Activated CD4-positive, alpha-beta T cell treated with anti-CD3 and anti-CD28 coated beads for 36 hours (primary cell): ENCODE results near the gene RNU1-1. TPM values are rescaled to one million over a fixed set of nuclear protein-coding genes. Genes with fewer than 3 reads are reported as not detected.
"Not testable (repeated sequence)": the region's sequence is repeated elsewhere in the genome, so short reads cannot be mapped to it uniquely, and the experiment has no call there.

ENCODE experiments used
- ATAC-seq: fragments of 200-7000 bp; cut with Tn5 transposase; one replicate; pipeline ENCODE4 v1.10.0; 2021; ENCODE audit warnings: mild to moderate bottlenecking, moderate library complexity
- CTCF ChIA-PET: fragments of 350-600 bp; sonication (Branson Sonifier 250); formaldehyde crosslinking; loops from one replicate; lab custom pipeline; 2021; ENCODE audit warnings: antibody characterized with exemption; lab: Charles Lee
- POLR2A ChIA-PET: fragments of 350-600 bp; sonication (Branson Sonifier 250); formaldehyde crosslinking; loops from one replicate; lab custom pipeline; 2021; ENCODE audit warnings: antibody characterized with exemption, inconsistent platforms; lab: Charles Lee
- DNase-seq: peaks from one replicate; pipeline ENCODE4 v3.0.0-alpha.2; 2020
- H3K27ac Mint-ChIP-seq: one replicate; pipeline ENCODE4 v1.8.0; 2021; ENCODE audit warnings: mixed read lengths
- H3K27me3 Mint-ChIP-seq: one replicate; pipeline ENCODE4 v1.8.0; 2021; ENCODE audit warnings: mixed read lengths
- H3K36me3 Mint-ChIP-seq: one replicate; pipeline ENCODE4 v1.8.0; 2021; ENCODE audit warnings: low read depth, mixed read lengths
- H3K4me1 Mint-ChIP-seq: one replicate; pipeline ENCODE4 v1.8.0; 2021; ENCODE audit warnings: mixed read lengths
- H3K4me3 Mint-ChIP-seq: one replicate; pipeline ENCODE4 v1.8.0; 2021; ENCODE audit warnings: mild to moderate bottlenecking, moderate library complexity, mixed read lengths
- H3K9me3 Mint-ChIP-seq: one replicate; pipeline ENCODE4 v1.8.0; 2021; ENCODE audit warnings: low read depth, mixed read lengths
- intact Hi-C, 2 experiments: fragments of 100-400 bp; cut with DNase I in 1 of 2; cut with micrococcal nuclease in 1 of 2; formaldehyde crosslinking; loops; one replicate each; pipeline versions ENCODE4 v1.14.2 to v1.15.1; 2022 to 2024; cut with DNase I, micrococcal nuclease
- total RNA-seq, 2 experiments: library from RNA; stranded (reverse); gene quantifications; one replicate each; pipeline ENCODE4 v1.2.3, GENCODE V29; 2021

The RNU1-1 gene
- total RNA-seq, 2 experiments from 2014 or later, result 1,573 to 2,291 TPM

GRCh38 chr1:16489195-16489880 is 24.7 kb downstream of the RNU1-1 start:
- POLR2A ChIA-PET, ATAC-seq, H3K27me3 Mint-ChIP-seq, DNase-seq, H3K4me1 Mint-ChIP-seq, H3K4me3 Mint-ChIP-seq, H3K27ac Mint-ChIP-seq, H3K36me3 Mint-ChIP-seq, intact Hi-C loops, CTCF ChIA-PET, H3K9me3 Mint-ChIP-seq: not testable (repeated sequence)

- H3K9me3 Mint-ChIP-seq, intact Hi-C loops, H3K4me3 Mint-ChIP-seq, H3K4me1 Mint-ChIP-seq, H3K27me3 Mint-ChIP-seq, H3K27ac Mint-ChIP-seq, ATAC-seq, POLR2A ChIA-PET, CTCF ChIA-PET, DNase-seq, H3K36me3 Mint-ChIP-seq: not testable (repeated sequence)
Measured at GRCh38 chr1:16487011-16487410, 27.1 kb downstream of the RNU1-1 start.

- POLR2A ChIA-PET, H3K27me3 Mint-ChIP-seq, H3K36me3 Mint-ChIP-seq, H3K27ac Mint-ChIP-seq, H3K4me1 Mint-ChIP-seq, CTCF ChIA-PET, H3K9me3 Mint-ChIP-seq, intact Hi-C loops, ATAC-seq, H3K4me3 Mint-ChIP-seq, DNase-seq: not testable (repeated sequence)
Measured at GRCh38 chr1:16486316-16486715, 27.8 kb downstream of the RNU1-1 start.

- Mint-ChIP-seq H3K4me1 (no peaks in the 10 kb centered on the region), H3K4me3 (no peak overlapping the region), H3K27me3 (no peaks in the 10 kb centered on the region), H3K27ac (no peak overlapping the region), H3K36me3 (peaks cover 11% of the 10 kb centered on the region), H3K9me3 (no peaks in the 10 kb centered on the region)
- no peak for ATAC-seq
- POLR2A ChIA-PET, result no interaction called here
- intact Hi-C loops, result no loop called here
- no peak for DNase-seq
- CTCF ChIA-PET, result no interaction called here
Measured at GRCh38 chr1:16484931-16485330, 29.2 kb downstream of the RNU1-1 start.

- CTCF ChIA-PET, result no interaction called here
- Mint-ChIP-seq H3K27me3 (no peaks in the 10 kb centered on the region), H3K4me3 (no peak overlapping the region), H3K9me3 (no peaks in the 10 kb centered on the region), H3K36me3 (peaks cover 11% of the 10 kb centered on the region), H3K4me1 (no peaks in the 10 kb centered on the region), H3K27ac (no peak overlapping the region)
- DNase-seq, result no peak
- POLR2A ChIA-PET, result no interaction called here
- no peak for ATAC-seq
- intact Hi-C loops, result no loop called here
Measured at GRCh38 chr1:16484501-16484835, 29.6 kb downstream of the RNU1-1 start.

GRCh38 chr1:16483639-16484500 is 30.2 kb downstream of the RNU1-1 start:
- peaks cover 11% of the 10 kb centered on the region for H3K36me3 Mint-ChIP-seq
- H3K27ac Mint-ChIP-seq, H3K4me3 Mint-ChIP-seq, intact Hi-C loops, POLR2A ChIA-PET, DNase-seq, H3K27me3 Mint-ChIP-seq, ATAC-seq, CTCF ChIA-PET, H3K9me3 Mint-ChIP-seq, H3K4me1 Mint-ChIP-seq: not testable (repeated sequence)

- H3K9me3 Mint-ChIP-seq, CTCF ChIA-PET, H3K4me1 Mint-ChIP-seq, POLR2A ChIA-PET, H3K4me3 Mint-ChIP-seq, DNase-seq, H3K27ac Mint-ChIP-seq, ATAC-seq, H3K27me3 Mint-ChIP-seq, intact Hi-C loops: not testable (repeated sequence)
- peaks cover 11% of the 10 kb centered on the region for H3K36me3 Mint-ChIP-seq
Measured at GRCh38 chr1:16483146-16483545, 30.9 kb downstream of the RNU1-1 start.

GRCh38 chr1:16478091-16478490 is 36.0 kb downstream of the RNU1-1 start:
- ATAC-seq (no peak), DNase-seq (no peak)
- POLR2A ChIA-PET, result interaction anchor here (0.6 kb wide), 1 partner anchor 26 kb away, joined by 3 read pairs; no protein-coding TSS in a partner anchor
- Mint-ChIP-seq H3K36me3 (peaks cover 16% of the 10 kb centered on the region), H3K4me3 (no peak overlapping the region), H3K27me3 (no peaks in the 10 kb centered on the region), H3K27ac (no peak overlapping the region), H3K4me1 (peaks cover 4% of the 10 kb centered on the region), H3K9me3 (no peaks in the 10 kb centered on the region)
- CTCF ChIA-PET, result interaction anchor here (1.0 kb wide), 1 partner anchor 24 kb away, joined by 3 read pairs; no protein-coding TSS in a partner anchor
- intact Hi-C loops, result no loop called here

- H3K27me3 Mint-ChIP-seq, H3K27ac Mint-ChIP-seq, H3K9me3 Mint-ChIP-seq, ATAC-seq, POLR2A ChIA-PET, DNase-seq, intact Hi-C loops, CTCF ChIA-PET, H3K4me1 Mint-ChIP-seq, H3K4me3 Mint-ChIP-seq: not testable (repeated sequence)
- H3K36me3 Mint-ChIP-seq, result peaks cover 10% of the 10 kb centered on the region
Measured at GRCh38 chr1:16475771-16476770, 38.0 kb downstream of the RNU1-1 start.

GRCh38 chr1:16474891-16475290 is 39.2 kb downstream of the RNU1-1 start:
- H3K4me3 Mint-ChIP-seq, H3K36me3 Mint-ChIP-seq, intact Hi-C loops, H3K27ac Mint-ChIP-seq, POLR2A ChIA-PET, H3K4me1 Mint-ChIP-seq, H3K9me3 Mint-ChIP-seq, H3K27me3 Mint-ChIP-seq: not testable (repeated sequence)
- DNase-seq (peak; percentile 16), ATAC-seq (peak; percentile 74)
- CTCF ChIA-PET, result interaction anchor here (1.1 kb wide), 1 partner anchor 125 kb away, joined by 3 read pairs; no protein-coding TSS in a partner anchor

GRCh38 chr1:16474166-16474800 is 39.8 kb downstream of the RNU1-1 start:
- Mint-ChIP-seq H3K4me3 (no peak overlapping the region), H3K27ac (no peak overlapping the region), H3K9me3 (no peaks in the 10 kb centered on the region), H3K4me1 (peaks cover 4% of the 10 kb centered on the region), H3K36me3 (peaks cover 7% of the 10 kb centered on the region), H3K27me3 (no peaks in the 10 kb centered on the region)
- CTCF ChIA-PET, result interaction anchor here (1.1 kb wide), 1 partner anchor 125 kb away, joined by 3 read pairs; no protein-coding TSS in a partner anchor
- no peak for ATAC-seq
- DNase-seq, result no peak
- POLR2A ChIA-PET, result no interaction called here
- intact Hi-C loops, result no loop called here
